ENCODE measurements around the gene GSTA4.
"Not testable (repeated sequence)": the region's sequence is repeated elsewhere in the genome, so short reads cannot be mapped to it uniquely, and the experiment has no call there.

DNA sequence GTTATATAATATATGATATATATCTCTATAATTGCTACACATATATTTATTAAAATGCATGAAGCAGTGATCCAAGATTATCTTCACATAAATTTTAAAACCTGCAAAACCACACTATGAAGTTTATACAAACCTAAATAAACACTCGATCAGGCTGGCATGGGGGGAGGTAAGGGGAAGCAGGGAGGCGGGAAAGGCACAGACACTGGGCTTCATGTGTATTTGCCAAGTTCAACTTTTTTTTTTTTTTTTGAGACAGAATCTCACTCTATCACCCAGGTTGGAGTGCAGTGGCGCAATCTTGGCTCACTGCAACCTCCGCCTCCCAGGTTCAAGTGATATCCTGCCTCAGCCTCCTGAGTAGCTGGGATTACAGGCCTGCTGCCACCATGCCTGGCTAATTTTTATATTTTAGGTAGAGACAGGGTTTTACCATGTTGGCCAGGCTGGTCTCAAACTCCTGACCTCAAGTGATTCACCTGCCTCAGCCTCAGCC, 13.2 kb upstream of the GSTA4 start:
- TF ChIP-seq, protein P1, sequence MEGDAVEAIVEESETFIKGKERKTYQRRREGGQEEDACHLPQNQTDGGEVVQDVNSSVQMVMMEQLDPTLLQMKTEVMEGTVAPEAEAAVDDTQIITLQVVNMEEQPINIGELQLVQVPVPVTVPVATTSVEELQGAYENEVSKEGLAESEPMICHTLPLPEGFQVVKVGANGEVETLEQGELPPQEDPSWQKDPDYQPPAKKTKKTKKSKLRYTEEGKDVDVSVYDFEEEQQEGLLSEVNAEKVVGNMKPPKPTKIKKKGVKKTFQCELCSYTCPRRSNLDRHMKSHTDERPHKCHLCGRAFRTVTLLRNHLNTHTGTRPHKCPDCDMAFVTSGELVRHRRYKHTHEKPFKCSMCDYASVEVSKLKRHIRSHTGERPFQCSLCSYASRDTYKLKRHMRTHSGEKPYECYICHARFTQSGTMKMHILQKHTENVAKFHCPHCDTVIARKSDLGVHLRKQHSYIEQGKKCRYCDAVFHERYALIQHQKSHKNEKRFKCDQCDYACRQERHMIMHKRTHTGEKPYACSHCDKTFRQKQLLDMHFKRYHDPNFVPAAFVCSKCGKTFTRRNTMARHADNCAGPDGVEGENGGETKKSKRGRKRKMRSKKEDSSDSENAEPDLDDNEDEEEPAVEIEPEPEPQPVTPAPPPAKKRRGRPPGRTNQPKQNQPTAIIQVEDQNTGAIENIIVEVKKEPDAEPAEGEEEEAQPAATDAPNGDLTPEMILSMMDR (IDR thresholded peaks at IDR 0.05; ENCODE audit: insufficient read depth, low read length, poor library complexity, severe bottlenecking): not testable (repeated sequence)
- TF ChIP-seq EZH2phosphoT487 (conservative IDR thresholded peaks at IDR 0.05; ENCODE audit: low read length): not testable (repeated sequence)
